ENCODE results near the gene CD48. TPM values are rescaled to one million over a fixed set of nuclear protein-coding genes. Genes with fewer than 3 reads are reported as not detected.

The CD48 gene
- polyA plus RNA-seq, 2 donors: 3.3 to 4.6 TPM

- H3K27me3 ChIP-seq (ENCODE audit: control insufficient read depth in 1 of 2, insufficient read depth in 2 of 2, low read length in 2 of 2): no peaks in the 10 kb centered on the region
- H3K9me3 ChIP-seq (ENCODE audit: control insufficient read depth in 2 of 2, insufficient read depth in 1 of 2, low read depth in 1 of 2, low read length in 1 of 2): no peaks in the 10 kb centered on the region
- no peaks in the 10 kb centered on the region for H3K36me3 ChIP-seq (ENCODE audit: control insufficient read depth in 2 of 2, insufficient read depth in 2 of 2, low read length in 1 of 2)
- no peaks in the 10 kb centered on the region for H3K4me1 ChIP-seq (ENCODE audit: control insufficient read depth in 2 of 2, insufficient read depth in 2 of 2, low read length in 1 of 2)
- no peak overlapping the region for H3K27ac ChIP-seq (ENCODE audit: low read depth in 2 of 2, low read length in 1 of 2)
- WGBS, 2 donors: 89 to 92% methylated on average over 2 of the region's 2 CpGs
- H3K4me3 ChIP-seq (ENCODE audit: low read depth in 1 of 2, low read length in 2 of 2): no peak overlapping the region
Measured at GRCh38 chr1:160640359-160641123, 71.1 kb downstream of the CD48 start.

DNA sequence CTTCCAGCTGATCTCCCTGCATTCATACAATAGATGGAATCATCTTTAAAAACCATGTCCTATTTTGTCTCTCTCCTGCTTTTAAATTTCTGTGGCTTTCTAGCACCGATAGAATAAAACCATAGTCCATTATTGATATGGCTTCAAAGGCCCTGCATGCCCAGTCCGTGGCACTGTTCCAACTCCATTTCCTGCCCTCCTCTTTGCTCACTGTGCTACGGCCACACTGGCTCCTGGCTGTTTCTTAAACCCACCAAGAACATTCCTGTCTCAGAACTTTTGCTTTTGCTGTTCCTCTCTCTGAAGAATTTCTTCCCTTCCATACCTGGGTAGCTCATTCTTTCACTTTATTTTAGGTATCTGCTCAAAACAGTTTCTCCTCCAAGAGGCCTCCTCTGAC lies 72.0 kb downstream of the CD48 start:
- Histone ChIP-seq H3K9me3 (ENCODE audit: control insufficient read depth in 2 of 2, insufficient read depth in 1 of 2, low read depth in 1 of 2, low read length in 1 of 2) (no peaks in the 10 kb centered on the region), H3K36me3 (ENCODE audit: control insufficient read depth in 2 of 2, insufficient read depth in 2 of 2, low read length in 1 of 2) (no peaks in the 10 kb centered on the region), H3K27me3 (ENCODE audit: control insufficient read depth in 1 of 2, insufficient read depth in 2 of 2, low read length in 2 of 2) (no peaks in the 10 kb centered on the region), H3K4me3 (ENCODE audit: low read depth in 1 of 2, low read length in 2 of 2) (no peak overlapping the region), H3K27ac (ENCODE audit: low read depth in 2 of 2, low read length in 1 of 2) (no peak overlapping the region), H3K4me1 (ENCODE audit: control insufficient read depth in 2 of 2, insufficient read depth in 2 of 2, low read length in 1 of 2) (no peaks in the 10 kb centered on the region)
- WGBS, 2 donors: 26 to 40% methylated on average over 3 of the region's 3 CpGs

- H3K9me3 ChIP-seq (ENCODE audit: control insufficient read depth in 2 of 2, insufficient read depth in 1 of 2, low read depth in 1 of 2, low read length in 1 of 2): no peaks in the 10 kb centered on the region
- no peaks in the 10 kb centered on the region for H3K36me3 ChIP-seq (ENCODE audit: control insufficient read depth in 2 of 2, insufficient read depth in 2 of 2, low read length in 1 of 2)
- H3K27me3 ChIP-seq (ENCODE audit: control insufficient read depth in 1 of 2, insufficient read depth in 2 of 2, low read length in 2 of 2): no peaks in the 10 kb centered on the region
- H3K27ac ChIP-seq (ENCODE audit: low read depth in 2 of 2, low read length in 1 of 2): peak overlapping the region in 1 of 2 donors; percentile 22
- no peaks in the 10 kb centered on the region for H3K4me1 ChIP-seq (ENCODE audit: control insufficient read depth in 2 of 2, insufficient read depth in 2 of 2, low read length in 1 of 2)
- WGBS, 2 donors: 77 to 84% methylated on average over 6 of the region's 6 CpGs
- H3K4me3 ChIP-seq (ENCODE audit: low read depth in 1 of 2, low read length in 2 of 2): no peak overlapping the region
Measured at GRCh38 chr1:160638926-160639325, 72.7 kb downstream of the CD48 start.

DNA sequence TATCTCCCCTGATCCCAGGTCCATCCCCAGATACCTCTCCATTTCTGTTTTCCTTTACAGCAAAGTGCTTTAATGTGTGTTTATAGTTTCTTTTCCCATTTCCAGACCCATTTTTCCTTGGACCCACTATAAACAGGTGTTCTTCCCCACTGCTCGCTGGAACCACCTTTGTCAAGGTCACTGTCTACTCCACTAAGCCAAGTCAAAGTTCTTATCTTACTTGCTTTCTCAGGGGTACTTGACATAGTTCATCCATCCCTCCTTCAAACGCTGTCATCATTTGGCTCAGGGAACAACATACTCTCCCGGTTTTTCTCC lies 73.1 kb downstream of the CD48 start:
- Histone ChIP-seq H3K27ac (ENCODE audit: low read depth in 2 of 2, low read length in 1 of 2) (peak overlapping the region in 1 of 2 donors; percentile 22), H3K36me3 (ENCODE audit: control insufficient read depth in 2 of 2, insufficient read depth in 2 of 2, low read length in 1 of 2) (no peaks in the 10 kb centered on the region)
- 59 to 70% methylated on average over 3 of the region's 3 CpGs for WGBS, 2 donors

DNA sequence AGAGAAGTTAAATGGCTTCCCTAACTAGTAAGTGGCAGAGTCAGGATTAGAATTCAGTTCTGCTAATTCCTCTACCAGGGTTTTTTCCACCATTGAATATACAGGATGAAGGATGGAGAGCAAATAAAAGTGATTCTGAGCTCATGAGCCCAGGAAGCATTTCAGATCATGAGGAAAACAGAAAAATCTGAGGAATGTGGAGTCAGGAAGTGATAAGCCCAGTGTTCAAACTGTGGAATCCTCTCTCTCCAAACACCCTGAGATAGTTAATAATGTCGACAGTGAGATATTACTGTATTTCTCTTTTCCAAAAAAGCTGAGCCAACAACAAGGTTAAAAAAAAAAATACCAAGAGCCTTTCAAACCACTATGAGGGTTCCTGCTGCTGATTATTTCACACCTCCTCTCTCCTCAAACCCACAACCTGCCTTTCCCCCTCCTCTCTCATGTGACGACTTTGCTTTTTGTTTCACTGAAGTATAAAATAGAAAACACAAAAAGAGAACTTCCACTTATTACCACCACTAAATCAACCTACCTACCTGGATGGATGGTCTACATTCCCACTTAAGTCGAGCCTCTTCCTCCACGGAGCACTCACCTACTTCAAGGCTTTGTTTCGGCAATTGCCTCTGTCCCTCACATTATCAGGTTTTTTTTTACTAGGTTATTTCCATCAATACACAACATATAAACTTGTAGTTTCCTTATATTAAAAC lies 73.6 kb downstream of the CD48 start:
- Histone ChIP-seq H3K36me3 (ENCODE audit: control insufficient read depth in 2 of 2, insufficient read depth in 2 of 2, low read length in 1 of 2) (no peaks in the 10 kb centered on the region), H3K4me1 (ENCODE audit: control insufficient read depth in 2 of 2, insufficient read depth in 2 of 2, low read length in 1 of 2) (no peaks in the 10 kb centered on the region), H3K4me3 (ENCODE audit: low read depth in 1 of 2, low read length in 2 of 2) (no peak overlapping the region), H3K27me3 (ENCODE audit: control insufficient read depth in 1 of 2, insufficient read depth in 2 of 2, low read length in 2 of 2) (no peaks in the 10 kb centered on the region), H3K27ac (ENCODE audit: low read depth in 2 of 2, low read length in 1 of 2) (no peak overlapping the region), H3K9me3 (ENCODE audit: control insufficient read depth in 2 of 2, insufficient read depth in 1 of 2, low read depth in 1 of 2, low read length in 1 of 2) (no peaks in the 10 kb centered on the region)
- WGBS, 2 donors: 61 to 65% methylated on average over 5 of the region's 5 CpGs

More for the DNA sequence above, 73.1 kb downstream of the CD48 start:
- H3K4me1 ChIP-seq (ENCODE audit: control insufficient read depth in 2 of 2, insufficient read depth in 2 of 2, low read length in 1 of 2): no peaks in the 10 kb centered on the region
- no peaks in the 10 kb centered on the region for H3K9me3 ChIP-seq (ENCODE audit: control insufficient read depth in 2 of 2, insufficient read depth in 1 of 2, low read depth in 1 of 2, low read length in 1 of 2)
- H3K27me3 ChIP-seq (ENCODE audit: control insufficient read depth in 1 of 2, insufficient read depth in 2 of 2, low read length in 2 of 2): no peaks in the 10 kb centered on the region
- H3K4me3 ChIP-seq (ENCODE audit: low read depth in 1 of 2, low read length in 2 of 2): no peak overlapping the region

DNA sequence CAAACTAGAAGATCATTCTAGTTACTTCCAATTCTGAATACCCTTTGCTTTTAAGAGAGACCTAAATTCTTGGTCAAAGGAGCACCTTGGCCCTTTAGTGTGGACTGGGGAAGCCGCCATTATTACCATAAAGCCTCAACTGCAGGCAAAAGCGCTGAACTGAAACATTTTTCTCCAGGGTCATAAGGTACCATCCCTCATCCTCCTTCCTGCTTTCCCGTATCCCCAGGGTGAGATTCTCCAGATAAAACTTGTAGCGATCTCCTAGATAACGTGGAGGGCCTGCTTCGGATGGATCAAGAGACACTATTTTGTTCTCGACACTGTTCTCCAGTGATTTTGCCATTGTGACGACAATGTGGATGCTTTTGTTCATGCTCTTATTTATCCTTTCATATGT lies 74.6 kb downstream of the CD48 start:
- Histone ChIP-seq H3K4me1 (ENCODE audit: control insufficient read depth in 2 of 2, insufficient read depth in 2 of 2, low read length in 1 of 2) (no peaks in the 10 kb centered on the region), H3K27ac (ENCODE audit: low read depth in 2 of 2, low read length in 1 of 2) (no peak overlapping the region)
- 91 to 93% methylated on average over 8 of the region's 8 CpGs for WGBS, 2 donors

GRCh38 chr1:160636547-160636946 lies 75.1 kb downstream of the CD48 start:
- H3K4me3 ChIP-seq (ENCODE audit: low read depth in 1 of 2, low read length in 2 of 2): no peak overlapping the region
- WGBS, 2 donors: 82 to 87% methylated on average over 3 of the region's 3 CpGs
- no peak overlapping the region for H3K27ac ChIP-seq (ENCODE audit: low read depth in 2 of 2, low read length in 1 of 2)
- no peaks in the 10 kb centered on the region for H3K4me1 ChIP-seq (ENCODE audit: control insufficient read depth in 2 of 2, insufficient read depth in 2 of 2, low read length in 1 of 2)
- H3K9me3 ChIP-seq (ENCODE audit: control insufficient read depth in 2 of 2, insufficient read depth in 1 of 2, low read depth in 1 of 2, low read length in 1 of 2): no peaks in the 10 kb centered on the region
- no peaks in the 10 kb centered on the region for H3K27me3 ChIP-seq (ENCODE audit: control insufficient read depth in 1 of 2, insufficient read depth in 2 of 2, low read length in 2 of 2)
- H3K36me3 ChIP-seq (ENCODE audit: control insufficient read depth in 2 of 2, insufficient read depth in 2 of 2, low read length in 1 of 2): no peaks in the 10 kb centered on the region

More for the DNA sequence above, 74.6 kb downstream of the CD48 start:
- no peaks in the 10 kb centered on the region for H3K36me3 ChIP-seq (ENCODE audit: control insufficient read depth in 2 of 2, insufficient read depth in 2 of 2, low read length in 1 of 2)
- no peaks in the 10 kb centered on the region for H3K9me3 ChIP-seq (ENCODE audit: control insufficient read depth in 2 of 2, insufficient read depth in 1 of 2, low read depth in 1 of 2, low read length in 1 of 2)
- H3K4me3 ChIP-seq (ENCODE audit: low read depth in 1 of 2, low read length in 2 of 2): no peak overlapping the region
- no peaks in the 10 kb centered on the region for H3K27me3 ChIP-seq (ENCODE audit: control insufficient read depth in 1 of 2, insufficient read depth in 2 of 2, low read length in 2 of 2)

DNA sequence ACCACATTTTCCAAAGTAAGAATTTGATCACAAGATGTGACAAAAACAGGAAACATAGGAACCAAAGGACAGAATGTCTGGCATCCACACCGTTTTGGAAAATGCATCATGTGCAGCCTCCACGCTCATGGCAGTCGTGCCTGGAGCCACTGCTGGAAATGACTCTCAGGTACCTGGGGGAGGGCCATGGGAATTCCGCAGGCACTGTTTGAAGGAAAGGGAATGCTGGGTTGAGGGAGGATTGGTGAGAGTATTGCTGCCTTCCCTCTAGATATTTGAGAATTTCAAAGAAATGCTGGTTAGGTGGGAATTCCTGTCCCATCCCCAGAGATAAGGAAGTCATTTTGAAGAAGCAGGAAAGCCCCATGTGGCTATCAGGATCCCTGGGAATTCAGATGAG lies 75.5 kb downstream of the CD48 start:
- no peaks in the 10 kb centered on the region for H3K9me3 ChIP-seq (ENCODE audit: control insufficient read depth in 2 of 2, insufficient read depth in 1 of 2, low read depth in 1 of 2, low read length in 1 of 2)
- H3K36me3 ChIP-seq (ENCODE audit: control insufficient read depth in 2 of 2, insufficient read depth in 2 of 2, low read length in 1 of 2): no peaks in the 10 kb centered on the region
- H3K4me1 ChIP-seq (ENCODE audit: control insufficient read depth in 2 of 2, insufficient read depth in 2 of 2, low read length in 1 of 2): no peaks in the 10 kb centered on the region
- H3K27me3 ChIP-seq (ENCODE audit: control insufficient read depth in 1 of 2, insufficient read depth in 2 of 2, low read length in 2 of 2): no peaks in the 10 kb centered on the region
- WGBS, 2 donors: 78 to 83% methylated on average over 4 of the region's 4 CpGs
- no peak overlapping the region for H3K27ac ChIP-seq (ENCODE audit: low read depth in 2 of 2, low read length in 1 of 2)
- no peak overlapping the region for H3K4me3 ChIP-seq (ENCODE audit: low read depth in 1 of 2, low read length in 2 of 2)

- 89 to 91% methylated on average over 17 of the region's 17 CpGs for WGBS, 2 donors
- H3K27ac ChIP-seq (ENCODE audit: low read depth in 2 of 2, low read length in 1 of 2): no peak overlapping the region
- H3K9me3 ChIP-seq (ENCODE audit: control insufficient read depth in 2 of 2, insufficient read depth in 1 of 2, low read depth in 1 of 2, low read length in 1 of 2): no peaks in the 10 kb centered on the region
- H3K4me3 ChIP-seq (ENCODE audit: low read depth in 1 of 2, low read length in 2 of 2): no peak overlapping the region
- H3K4me1 ChIP-seq (ENCODE audit: control insufficient read depth in 2 of 2, insufficient read depth in 2 of 2, low read length in 1 of 2): no peaks in the 10 kb centered on the region
- no peaks in the 10 kb centered on the region for H3K27me3 ChIP-seq (ENCODE audit: control insufficient read depth in 1 of 2, insufficient read depth in 2 of 2, low read length in 2 of 2)
- H3K36me3 ChIP-seq (ENCODE audit: control insufficient read depth in 2 of 2, insufficient read depth in 2 of 2, low read length in 1 of 2): no peaks in the 10 kb centered on the region
Measured at GRCh38 chr1:160634543-160635491, 76.8 kb downstream of the CD48 start.

Data from esophagus (tissue), 2 donors.